HCT116 (cell line): ENCODE measurements around the gene C15orf39. TPM values are rescaled to one million over a fixed set of nuclear protein-coding genes. Genes with fewer than 3 reads are reported as not detected.

Source experiments
- ATAC-seq: fragments of 200-7000 bp; cut with Tn5 transposase; 2 replicates; pipeline ENCODE4 v1.9.1; 2020; ENCODE audit warnings: mild to moderate bottlenecking, moderate library complexity
- BruUV-seq: library from RNA; stranded (reverse); fragments of 400-500 nt; replicated peaks from 2 replicates; lab custom pipeline; 2021; lab: Mats Ljungman, UMichigan
- CTCF ChIA-PET: fragments of 300-600 bp; sonication (Branson Sonifier 250); formaldehyde crosslinking; loops from one replicate; lab custom pipeline; 2021; ENCODE audit warnings: antibody characterized with exemption; lab: Charles Lee
- POLR2A ChIA-PET: fragments of 300-600, 350-600 bp; sonication (Branson Sonifier 250); formaldehyde crosslinking; loops from one replicate; lab custom pipeline; 2021; ENCODE audit warnings: antibody characterized with exemption; lab: Charles Lee
- RAD21 ChIA-PET, 2 experiments: fragments of 300-600 bp; sonication (Branson Sonifier 250); formaldehyde crosslinking; loops; one replicate each; lab custom pipeline; 2023; ENCODE audit warnings: low total read pairs in 2 of 2; ENCODE audit not compliant: uncharacterized antibody in 2 of 2, unreplicated experiment in 2 of 2, low non-redundant PET in 1 of 2; lab: Charles Lee
- DNase-seq: peaks from one replicate; pipeline ENCODE4 v3.0.0-alpha.2; 2010; ENCODE audit warnings: low read depth, low spot score
- H2AFZ ChIP-seq: fragments of 200-600 bp; shearing (Covaris generic), sonication (generic); 2 replicates; pipeline ENCODE4 v1.6.1; 2017; ENCODE audit warnings: low read depth, mixed run types, mixed read lengths, antibody characterized with exemption, low read length; ENCODE audit not compliant: poor library complexity, severe bottlenecking
- H3K27ac ChIP-seq: 2 replicates; pipeline ENCODE4 v1.5.1; 2012; ENCODE audit warnings: low read depth, low read length
- H3K27me3 ChIP-seq: fragments of 200-600 bp; sonication (generic); 2 replicates; pipeline ENCODE4 v1.6.1; 2016; ENCODE audit warnings: mixed run types, low read length, mixed read lengths; ENCODE audit not compliant: insufficient read depth
- H3K36me3 ChIP-seq, 2 experiments: fragments of 200-500 bp in 1 of 2; fragments of 200-600 bp in 1 of 2; sonication (Bioruptor generic) in 1 of 2; sonication (generic) in 1 of 2; 2 replicates each; pipeline versions ENCODE4 v1.5.1 to v1.6.1; 2014 to 2016; ENCODE audit warnings: low read length in 2 of 2, inconsistent platforms in 1 of 2, mixed read lengths in 1 of 2, mixed run types in 1 of 2; ENCODE audit not compliant: insufficient read depth in 2 of 2, control insufficient read depth in 1 of 2
- H3K4me1 ChIP-seq, 2 experiments: fragments of 200-600 bp in 1 of 2; sonication (generic) in 1 of 2; 2 replicates each; pipeline versions ENCODE4 v1.5.1 to v1.6.1; 2012 to 2017; ENCODE audit warnings: low read length in 2 of 2, inconsistent platforms in 1 of 2, mild to moderate bottlenecking in 1 of 2, mixed read lengths in 1 of 2, mixed run types in 1 of 2, moderate library complexity in 1 of 2; ENCODE audit not compliant: insufficient read depth in 2 of 2, control insufficient read depth in 1 of 2
- H3K4me2 ChIP-seq: fragments of 200-600 bp; sonication (generic); 2 replicates; pipeline ENCODE4 v1.6.1; 2017; ENCODE audit warnings: mixed run types, low read length, mixed read lengths
- H3K4me3 ChIP-seq, 2 experiments: fragments of 200-600 bp in 1 of 2; sonication (generic) in 1 of 2; replicated peaks in 1 of 2; 2 replicates each; pipeline ENCODE4 v1.5.1; 2011 to 2016; ENCODE audit warnings: low read length in 2 of 2, control low read depth in 1 of 2, low read depth in 1 of 2, mild to moderate bottlenecking in 1 of 2, mixed read lengths in 1 of 2, mixed run types in 1 of 2
- H3K79me2 ChIP-seq: fragments of 200-600 bp; sonication (generic); 2 replicates; pipeline ENCODE4 v1.6.1; 2017; ENCODE audit warnings: mild to moderate bottlenecking, mixed run types, low read length, moderate library complexity, mixed read lengths; ENCODE audit not compliant: insufficient read depth
- H3K9ac ChIP-seq: fragments of 200-600 bp; sonication (generic); 2 replicates; pipeline ENCODE4 v1.6.1; 2016; ENCODE audit warnings: low read length, mixed read lengths
- H3K9me2 ChIP-seq: fragments of 200-600 bp; sonication (generic), shearing (Covaris generic); 2 replicates; pipeline ENCODE4 v1.6.1; 2017; ENCODE audit warnings: mixed run types, mild to moderate bottlenecking, moderate library complexity; ENCODE audit not compliant: insufficient read depth
- H3K9me3 ChIP-seq, 2 experiments: fragments of 200-500 bp in 1 of 2; fragments of 200-600 bp in 1 of 2; sonication (Bioruptor generic) in 1 of 2; sonication (generic) in 1 of 2; 2 replicates each; pipeline ENCODE4 v1.6.1; 2014 to 2017; ENCODE audit warnings: low read length in 2 of 2, mixed read lengths in 2 of 2, inconsistent platforms in 1 of 2, low read depth in 1 of 2, mild to moderate bottlenecking in 1 of 2, mixed run types in 1 of 2, moderate library complexity in 1 of 2; ENCODE audit not compliant: control insufficient read depth in 1 of 2, insufficient read depth in 1 of 2
- H4K20me1 ChIP-seq: fragments of 200-600 bp; sonication (generic), shearing (Covaris generic); 2 replicates; pipeline ENCODE4 v1.6.1; 2017; ENCODE audit warnings: mixed run types, mild to moderate bottlenecking, moderate library complexity; ENCODE audit not compliant: insufficient read depth
- CBX3 ChIP-seq: IDR thresholded peaks from 2 replicates; pipeline ENCODE4 v1.6.1; 2012; ENCODE audit warnings: low read depth
- CEBPB ChIP-seq: IDR thresholded peaks from 2 replicates; pipeline ENCODE4 v1.6.1; 2012; ENCODE audit warnings: low read depth
- EGR1 ChIP-seq: IDR thresholded peaks from 2 replicates; pipeline ENCODE4 v1.6.1; 2012; ENCODE audit warnings: low read depth
- ELF1 ChIP-seq: IDR thresholded peaks from 2 replicates; pipeline ENCODE4 v1.6.1; 2012; ENCODE audit warnings: low read depth, borderline replicate concordance
- EZH2 ChIP-seq: fragments of 200-600 bp; sonication (generic); IDR thresholded peaks from 2 replicates; pipeline ENCODE4 v1.6.1; 2017; ENCODE audit warnings: antibody characterized with exemption, mixed run types
- EZH2phosphoT487 ChIP-seq: fragments of 200-600 bp; IDR thresholded peaks from 2 replicates; pipeline ENCODE4 v1.6.1; 2018; ENCODE audit warnings: antibody characterized with exemption, borderline replicate concordance
- JUND ChIP-seq: IDR thresholded peaks from 2 replicates; pipeline ENCODE4 v1.6.1; 2012
- POLR2A ChIP-seq: IDR thresholded peaks from 2 replicates; pipeline ENCODE4 v1.7.0; 2011; ENCODE audit warnings: borderline replicate concordance; ENCODE audit not compliant: insufficient read depth, insufficient read length; ENCODE audit errors: extremely low read depth
- SIN3A ChIP-seq: IDR thresholded peaks from 2 replicates; pipeline ENCODE4 v1.6.1; 2012; ENCODE audit warnings: low read depth
- SP1 ChIP-seq: IDR thresholded peaks from 2 replicates; pipeline ENCODE4 v1.6.1; 2012; ENCODE audit warnings: low read depth
- SRF ChIP-seq: IDR thresholded peaks from 2 replicates; pipeline ENCODE4 v1.6.1; 2012; ENCODE audit warnings: low read depth
- TCF7L2 ChIP-seq: IDR thresholded peaks from 2 replicates; pipeline ENCODE4 v1.7.0; 2011; ENCODE audit warnings: borderline replicate concordance, inconsistent platforms; ENCODE audit not compliant: insufficient read depth, insufficient read length; ENCODE audit errors: extremely low read depth
- YY1 ChIP-seq: IDR thresholded peaks from 2 replicates; pipeline ENCODE4 v1.6.1; 2011; ENCODE audit warnings: low read length, low read depth, moderate library complexity, mild to moderate bottlenecking; ENCODE audit not compliant: insufficient replicate concordance; ENCODE audit errors: extremely low read depth
- ZFX ChIP-seq: fragments of 450-650 bp; IDR thresholded peaks from 2 replicates; pipeline ENCODE4 v1.6.1; 2017
- intact Hi-C: fragments of 100-400 bp; cut with micrococcal nuclease; formaldehyde crosslinking; loops from 2 replicates; pipeline ENCODE4 v1.10.0; 2022
- total RNA-seq: library from RNA; stranded (reverse); gene quantifications from one replicate; pipeline ENCODE4 v1.2.1, GENCODE V29; 2021; ENCODE audit not compliant: unreplicated experiment
- TF ChIP-seq, protein P1 (sequence below): IDR thresholded peaks from 2 replicates; pipeline ENCODE4 v1.6.1; 2012
- TF ChIP-seq, protein P2 (sequence below), 3 experiments: fragments of 200-600 bp in 1 of 3; sonication (generic) in 1 of 3; IDR thresholded peaks in 2 of 3; conservative IDR thresholded peaks in 1 of 3; 2 replicates each; pipeline ENCODE4 v1.5.1; 2012 to 2017; ENCODE audit warnings: low read depth in 2 of 3, low read length in 2 of 3, antibody characterized with exemption in 1 of 3, borderline replicate concordance in 1 of 3, control low read depth in 1 of 3, mild to moderate bottlenecking in 1 of 3, mixed read lengths in 1 of 3, mixed run types in 1 of 3, moderate library complexity in 1 of 3; ENCODE audit not compliant: insufficient read depth in 1 of 3
- TF ChIP-seq, protein P3 (sequence below): IDR thresholded peaks from 2 replicates; pipeline ENCODE4 v1.6.1; 2011; ENCODE audit warnings: mild to moderate bottlenecking, low read length, moderate library complexity; ENCODE audit not compliant: insufficient replicate concordance; ENCODE audit errors: extremely low read depth
- TF ChIP-seq, protein P4 (sequence below): IDR thresholded peaks from 2 replicates; pipeline ENCODE4 v1.6.1; 2012; ENCODE audit warnings: low read depth

The C15orf39 gene
- total RNA-seq, 1 experiment from 2014 or later: 29.3 TPM

DNA sequence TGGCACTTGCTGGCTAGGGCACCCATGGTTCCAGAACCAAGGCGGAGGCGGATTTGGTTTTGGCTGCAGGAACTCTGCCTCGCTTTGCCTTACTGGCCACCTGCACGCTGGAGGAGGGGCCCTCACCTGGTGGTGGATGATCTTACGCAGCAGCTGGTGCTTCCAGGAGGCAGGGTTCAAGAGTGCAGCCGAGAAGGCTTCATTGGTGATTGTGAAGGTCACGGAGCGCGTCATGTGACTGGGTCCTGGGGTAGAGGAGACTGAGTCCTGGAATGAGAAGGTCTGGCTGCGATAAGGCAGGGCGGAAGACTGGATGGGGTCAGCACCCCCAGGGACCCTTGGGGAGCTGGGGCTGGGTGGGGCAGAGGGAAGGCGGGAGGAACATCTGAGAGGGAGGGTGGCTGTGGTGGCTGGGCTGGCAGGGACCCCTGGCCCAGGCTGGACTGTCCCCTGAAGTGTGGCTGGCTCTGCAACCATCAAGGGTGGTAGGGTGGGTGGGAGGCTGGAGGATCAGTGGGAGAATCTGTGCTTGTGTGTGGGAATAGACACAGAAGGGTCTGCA is 30.7 kb downstream of the C15orf39 start:
- BruUV-seq: no TSS peak
- no peak for ATAC-seq
- no peak overlapping the region for H3K4me2 ChIP-seq
- DNase-seq: no peak
- intact Hi-C loops: no loop called here
- TF ChIP-seq SIN3A (no peak), ELF1 (no peak), SP1 (no peak), POLR2A (no peak), CEBPB (no peak), SRF (no peak), JUND (no peak), EGR1 (no peak), EZH2phosphoT487 (no peak), TCF7L2 (no peak), EZH2 (no peak), ZFX (no peak), CBX3 (no peak), YY1 (no peak)
- TF ChIP-seq, protein P1, sequence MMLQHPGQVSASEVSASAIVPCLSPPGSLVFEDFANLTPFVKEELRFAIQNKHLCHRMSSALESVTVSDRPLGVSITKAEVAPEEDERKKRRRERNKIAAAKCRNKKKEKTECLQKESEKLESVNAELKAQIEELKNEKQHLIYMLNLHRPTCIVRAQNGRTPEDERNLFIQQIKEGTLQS: no peak
- TF ChIP-seq, protein P2, sequence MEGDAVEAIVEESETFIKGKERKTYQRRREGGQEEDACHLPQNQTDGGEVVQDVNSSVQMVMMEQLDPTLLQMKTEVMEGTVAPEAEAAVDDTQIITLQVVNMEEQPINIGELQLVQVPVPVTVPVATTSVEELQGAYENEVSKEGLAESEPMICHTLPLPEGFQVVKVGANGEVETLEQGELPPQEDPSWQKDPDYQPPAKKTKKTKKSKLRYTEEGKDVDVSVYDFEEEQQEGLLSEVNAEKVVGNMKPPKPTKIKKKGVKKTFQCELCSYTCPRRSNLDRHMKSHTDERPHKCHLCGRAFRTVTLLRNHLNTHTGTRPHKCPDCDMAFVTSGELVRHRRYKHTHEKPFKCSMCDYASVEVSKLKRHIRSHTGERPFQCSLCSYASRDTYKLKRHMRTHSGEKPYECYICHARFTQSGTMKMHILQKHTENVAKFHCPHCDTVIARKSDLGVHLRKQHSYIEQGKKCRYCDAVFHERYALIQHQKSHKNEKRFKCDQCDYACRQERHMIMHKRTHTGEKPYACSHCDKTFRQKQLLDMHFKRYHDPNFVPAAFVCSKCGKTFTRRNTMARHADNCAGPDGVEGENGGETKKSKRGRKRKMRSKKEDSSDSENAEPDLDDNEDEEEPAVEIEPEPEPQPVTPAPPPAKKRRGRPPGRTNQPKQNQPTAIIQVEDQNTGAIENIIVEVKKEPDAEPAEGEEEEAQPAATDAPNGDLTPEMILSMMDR (IDR thresholded peaks at IDR 0.05 in 2 of 3, conservative IDR thresholded peaks at IDR 0.05 in 1 of 3; ENCODE audit: borderline replicate concordance in 1 of 3, insufficient read depth in 1 of 3, low read depth in 2 of 3, low read length in 2 of 3): no peak
- TF ChIP-seq, protein P3, sequence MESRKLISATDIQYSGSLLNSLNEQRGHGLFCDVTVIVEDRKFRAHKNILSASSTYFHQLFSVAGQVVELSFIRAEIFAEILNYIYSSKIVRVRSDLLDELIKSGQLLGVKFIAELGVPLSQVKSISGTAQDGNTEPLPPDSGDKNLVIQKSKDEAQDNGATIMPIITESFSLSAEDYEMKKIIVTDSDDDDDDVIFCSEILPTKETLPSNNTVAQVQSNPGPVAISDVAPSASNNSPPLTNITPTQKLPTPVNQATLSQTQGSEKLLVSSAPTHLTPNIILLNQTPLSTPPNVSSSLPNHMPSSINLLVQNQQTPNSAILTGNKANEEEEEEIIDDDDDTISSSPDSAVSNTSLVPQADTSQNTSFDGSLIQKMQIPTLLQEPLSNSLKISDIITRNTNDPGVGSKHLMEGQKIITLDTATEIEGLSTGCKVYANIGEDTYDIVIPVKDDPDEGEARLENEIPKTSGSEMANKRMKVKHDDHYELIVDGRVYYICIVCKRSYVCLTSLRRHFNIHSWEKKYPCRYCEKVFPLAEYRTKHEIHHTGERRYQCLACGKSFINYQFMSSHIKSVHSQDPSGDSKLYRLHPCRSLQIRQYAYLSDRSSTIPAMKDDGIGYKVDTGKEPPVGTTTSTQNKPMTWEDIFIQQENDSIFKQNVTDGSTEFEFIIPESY: no peak
- TF ChIP-seq, protein P4, sequence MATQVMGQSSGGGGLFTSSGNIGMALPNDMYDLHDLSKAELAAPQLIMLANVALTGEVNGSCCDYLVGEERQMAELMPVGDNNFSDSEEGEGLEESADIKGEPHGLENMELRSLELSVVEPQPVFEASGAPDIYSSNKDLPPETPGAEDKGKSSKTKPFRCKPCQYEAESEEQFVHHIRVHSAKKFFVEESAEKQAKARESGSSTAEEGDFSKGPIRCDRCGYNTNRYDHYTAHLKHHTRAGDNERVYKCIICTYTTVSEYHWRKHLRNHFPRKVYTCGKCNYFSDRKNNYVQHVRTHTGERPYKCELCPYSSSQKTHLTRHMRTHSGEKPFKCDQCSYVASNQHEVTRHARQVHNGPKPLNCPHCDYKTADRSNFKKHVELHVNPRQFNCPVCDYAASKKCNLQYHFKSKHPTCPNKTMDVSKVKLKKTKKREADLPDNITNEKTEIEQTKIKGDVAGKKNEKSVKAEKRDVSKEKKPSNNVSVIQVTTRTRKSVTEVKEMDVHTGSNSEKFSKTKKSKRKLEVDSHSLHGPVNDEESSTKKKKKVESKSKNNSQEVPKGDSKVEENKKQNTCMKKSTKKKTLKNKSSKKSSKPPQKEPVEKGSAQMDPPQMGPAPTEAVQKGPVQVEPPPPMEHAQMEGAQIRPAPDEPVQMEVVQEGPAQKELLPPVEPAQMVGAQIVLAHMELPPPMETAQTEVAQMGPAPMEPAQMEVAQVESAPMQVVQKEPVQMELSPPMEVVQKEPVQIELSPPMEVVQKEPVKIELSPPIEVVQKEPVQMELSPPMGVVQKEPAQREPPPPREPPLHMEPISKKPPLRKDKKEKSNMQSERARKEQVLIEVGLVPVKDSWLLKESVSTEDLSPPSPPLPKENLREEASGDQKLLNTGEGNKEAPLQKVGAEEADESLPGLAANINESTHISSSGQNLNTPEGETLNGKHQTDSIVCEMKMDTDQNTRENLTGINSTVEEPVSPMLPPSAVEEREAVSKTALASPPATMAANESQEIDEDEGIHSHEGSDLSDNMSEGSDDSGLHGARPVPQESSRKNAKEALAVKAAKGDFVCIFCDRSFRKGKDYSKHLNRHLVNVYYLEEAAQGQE: no peak
- TF ChIP-seq, all 23 proteins: peak for 0
- H3K9me3 ChIP-seq: no peaks in the 10 kb centered on the region
- no peak overlapping the region for H2AFZ ChIP-seq
- no peak overlapping the region for H3K9ac ChIP-seq
- H4K20me1 ChIP-seq: no peaks in the 10 kb centered on the region
- H3K9me2 ChIP-seq: no peaks in the 10 kb centered on the region
- no peaks in the 10 kb centered on the region for H3K4me1 ChIP-seq
- H3K27ac ChIP-seq: no peak overlapping the region
- H3K79me2 ChIP-seq: no peaks in the 10 kb centered on the region
- ChIA-PET POLR2A (no interaction called here), CTCF (no interaction called here), RAD21 (no interaction called here)
- H3K4me3 ChIP-seq: no peak overlapping the region
- no peaks in the 10 kb centered on the region for H3K36me3 ChIP-seq
- no peaks in the 10 kb centered on the region; the same call in 1 of the 2 replicates for H3K27me3 ChIP-seq
